GM13977 (cell line): ENCODE results near the gene GPR65.

Source experiments
- DNase-seq: peaks from one replicate; pipeline ENCODE4 v3.0.0; 2012; ENCODE audit warnings: low spot score
- CTCF ChIP-seq: IDR thresholded peaks from 2 replicates; pipeline ENCODE4 v1.5.1; 2012; ENCODE audit warnings: mild to moderate bottlenecking, control low read depth; ENCODE audit not compliant: insufficient read depth; ENCODE audit errors: extremely low read depth, missing control alignments
- in situ Hi-C: fragments of 300-500 bp; cut with MboI; formaldehyde crosslinking; loops from one replicate; pipeline ENCODE4 v1.12.0; 2022; ENCODE audit warnings: low sequenced_read_pairs, low pct_unique_long_range_greater_than_20kb, mixed read lengths, inconsistent platforms; ENCODE audit not compliant: unreplicated experiment

GPR65 gene

GRCh38 chr14:88043529-88044443, 38.9 kb downstream of the GPR65 start:
- in situ Hi-C loops = no loop called here
- DNase-seq = no peak
- no peak for TF ChIP-seq CTCF

- in situ Hi-C loops = no loop called here
- TF ChIP-seq CTCF = no peak
- DNase-seq = no peak
Observed at GRCh38 chr14:88044444-88044758, 39.5 kb downstream of the GPR65 start.

- TF ChIP-seq CTCF = no peak
- no peak for DNase-seq
- in situ Hi-C loops = no loop called here
Observed at GRCh38 chr14:88044776-88045446, 40.0 kb downstream of the GPR65 start.

- DNase-seq = no peak
Observed at GRCh38 chr14:88045705-88046104, 40.8 kb downstream of the GPR65 start.

GRCh38 chr14:88048351-88048750, 43.4 kb downstream of the GPR65 start:
- in situ Hi-C loops = no loop called here
- no peak for TF ChIP-seq CTCF
- DNase-seq = no peak

More at GRCh38 chr14:88045705-88046104, 40.8 kb downstream of the GPR65 start:
- in situ Hi-C loops = no loop called here
- TF ChIP-seq CTCF = no peak

GRCh38 chr14:88049266-88049665, 44.3 kb downstream of the GPR65 start:
- in situ Hi-C loops = no loop called here
- TF ChIP-seq CTCF = no peak
- no peak for DNase-seq
